Adrenal gland (tissue), 5 donors: Measurements from ENCODE around the gene CDCA7L.

ENCODE experiments used
- POLR2A ChIP-seq, 2 donors: fragments of 450-650 bp; IDR thresholded peaks; one replicate each; pipeline ENCODE4 v1.6.1; 2017; ENCODE audit warnings: antibody characterized with exemption in 2 of 2, mild to moderate bottlenecking in 2 of 2, moderate library complexity in 1 of 2
- TF ChIP-seq, protein P1 (sequence below), 6 experiments: fragments of 450-650 bp in 4 of 6; fragments of 200-600 bp in 2 of 6; sonication (generic) in 1 of 6; IDR thresholded peaks; 1 replicate in 5 of 6; 2 replicates in 1 of 6; pipeline versions ENCODE4 v1.5.1 to v1.8.0; 2016 to 2021; ENCODE audit warnings: antibody characterized with exemption in 6 of 6, mild to moderate bottlenecking in 2 of 6, moderate library complexity in 1 of 6
- donor health status: DM: no; HTN: no; CAD: no.

DNA sequence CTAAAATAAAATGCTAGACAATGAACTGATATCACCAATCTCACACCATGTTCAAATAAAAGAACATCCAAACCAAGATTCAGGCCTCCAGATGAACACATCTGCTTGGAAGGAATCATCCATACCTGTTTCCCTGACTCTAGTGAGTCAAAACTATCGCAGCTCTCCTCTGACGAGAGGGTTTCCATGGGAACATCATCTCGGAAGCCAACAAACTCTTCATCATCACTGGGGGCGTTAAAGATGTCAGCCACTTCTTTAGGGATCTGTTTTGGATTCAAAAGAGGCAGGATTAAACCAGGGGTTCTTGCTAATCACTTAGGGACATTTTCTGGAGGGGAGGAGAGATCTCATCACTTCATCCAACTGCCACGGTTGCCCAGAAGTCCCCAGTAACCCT lies 29.1 kb downstream of the CDCA7L start:
- TF ChIP-seq, protein P1, sequence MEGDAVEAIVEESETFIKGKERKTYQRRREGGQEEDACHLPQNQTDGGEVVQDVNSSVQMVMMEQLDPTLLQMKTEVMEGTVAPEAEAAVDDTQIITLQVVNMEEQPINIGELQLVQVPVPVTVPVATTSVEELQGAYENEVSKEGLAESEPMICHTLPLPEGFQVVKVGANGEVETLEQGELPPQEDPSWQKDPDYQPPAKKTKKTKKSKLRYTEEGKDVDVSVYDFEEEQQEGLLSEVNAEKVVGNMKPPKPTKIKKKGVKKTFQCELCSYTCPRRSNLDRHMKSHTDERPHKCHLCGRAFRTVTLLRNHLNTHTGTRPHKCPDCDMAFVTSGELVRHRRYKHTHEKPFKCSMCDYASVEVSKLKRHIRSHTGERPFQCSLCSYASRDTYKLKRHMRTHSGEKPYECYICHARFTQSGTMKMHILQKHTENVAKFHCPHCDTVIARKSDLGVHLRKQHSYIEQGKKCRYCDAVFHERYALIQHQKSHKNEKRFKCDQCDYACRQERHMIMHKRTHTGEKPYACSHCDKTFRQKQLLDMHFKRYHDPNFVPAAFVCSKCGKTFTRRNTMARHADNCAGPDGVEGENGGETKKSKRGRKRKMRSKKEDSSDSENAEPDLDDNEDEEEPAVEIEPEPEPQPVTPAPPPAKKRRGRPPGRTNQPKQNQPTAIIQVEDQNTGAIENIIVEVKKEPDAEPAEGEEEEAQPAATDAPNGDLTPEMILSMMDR (IDR thresholded peaks at IDR 0.05), result no peak
- TF ChIP-seq POLR2A (IDR thresholded peaks at IDR 0.05), result no peak
